ENCODE data around the gene SMYD3. TPM values are rescaled to one million over a fixed set of nuclear protein-coding genes. Genes with fewer than 3 reads are reported as not detected.
A peak's percentile ranks its signal among the peaks of the same experiment; 100 is the strongest.

The SMYD3 gene
- total RNA-seq, 1 donor from 2014 or later = 23.5 TPM

DNA sequence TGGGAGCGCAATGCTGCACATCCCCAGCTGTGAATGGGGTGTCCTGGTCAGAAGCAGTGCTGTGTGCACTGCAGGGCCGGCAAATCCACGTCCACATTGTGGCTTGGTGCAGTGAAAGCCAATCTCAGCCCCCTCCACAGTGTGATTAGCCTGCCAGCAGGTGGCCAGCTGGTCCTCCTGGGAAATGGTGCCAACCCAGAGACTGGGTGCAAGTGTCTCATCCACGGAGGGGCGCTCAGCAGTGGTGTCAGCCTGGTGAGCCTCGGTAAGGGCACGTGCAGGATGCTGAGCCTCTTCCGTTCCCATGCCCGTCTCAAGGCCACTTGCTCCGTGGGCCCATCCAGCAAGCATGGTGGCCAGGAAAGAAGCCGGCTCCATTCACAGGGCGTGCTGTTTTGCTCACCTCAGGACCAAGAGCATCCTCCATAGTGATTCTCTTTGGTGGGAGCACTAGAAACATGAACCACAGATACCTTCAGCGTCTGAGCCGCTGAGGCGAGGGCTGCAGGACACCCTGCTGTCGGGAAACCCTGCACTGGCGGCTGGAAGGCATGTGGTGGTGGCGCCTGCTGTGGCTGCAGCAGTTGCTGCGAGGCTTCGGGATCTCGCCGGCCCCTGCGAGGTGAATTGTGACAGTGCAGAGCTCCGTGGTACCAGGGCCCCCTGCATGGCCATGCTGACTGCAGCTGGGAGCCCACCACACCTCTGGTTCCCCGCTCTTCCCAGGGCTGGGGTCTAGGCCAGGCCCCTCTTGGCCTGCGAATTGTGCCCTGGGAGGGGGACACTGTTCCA is 2.0 kb upstream of the SMYD3 start:
- Histone ChIP-seq H3K9ac (ENCODE audit: low read depth in 1 of 3, low read length in 3 of 3) (no peak overlapping the region), H3K36me3 (ENCODE audit: control insufficient read depth in 3 of 3, insufficient read depth in 3 of 3, low read length in 3 of 3) (no peaks in the 10 kb centered on the region), H3K27me3 (ENCODE audit: control insufficient read depth in 3 of 3, insufficient read depth in 3 of 3, low read length in 3 of 3) (no peaks in the 10 kb centered on the region)

DNA sequence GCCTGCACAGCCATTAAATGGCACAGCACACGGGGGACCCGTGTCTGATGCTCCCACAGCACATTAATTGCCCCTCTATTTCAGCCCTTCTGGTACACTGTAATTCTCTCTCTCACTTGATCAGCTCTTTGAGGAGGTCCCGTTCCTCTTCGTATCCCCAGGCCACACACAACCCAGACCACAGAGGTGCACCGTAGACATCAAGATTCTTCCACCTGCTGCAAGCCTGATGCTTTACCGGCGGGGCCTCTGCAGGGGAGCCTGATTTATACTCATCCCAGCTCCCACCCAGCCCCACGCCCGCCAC is 759 bp downstream of the SMYD3 start:
- no peak overlapping the region for H3K27ac ChIP-seq (ENCODE audit: low read depth, low read length)
- H3K9ac ChIP-seq (ENCODE audit: low read depth in 1 of 3, low read length in 3 of 3) = peak overlapping the region; percentile 1 to 77 (median 74)
- H3K27me3 ChIP-seq (ENCODE audit: control insufficient read depth in 3 of 3, insufficient read depth in 3 of 3, low read length in 3 of 3) = no peaks in the 10 kb centered on the region
- H3K4me1 ChIP-seq (ENCODE audit: control insufficient read depth in 3 of 3, insufficient read depth in 3 of 3, low read length in 3 of 3) = peaks cover 7 to 11% (median 8%) of the 10 kb centered on the region in 3 donors
- H3K4me3 ChIP-seq (ENCODE audit: low read length in 3 of 3) = peak overlapping the region; percentile 94 to 96 (median 94)
- no peaks in the 10 kb centered on the region for H3K9me3 ChIP-seq (ENCODE audit: control insufficient read depth in 3 of 3, low read length in 3 of 3)
- no peaks in the 10 kb centered on the region for H3K36me3 ChIP-seq (ENCODE audit: control insufficient read depth in 3 of 3, insufficient read depth in 3 of 3, low read length in 3 of 3)

More for the DNA sequence above, 2.0 kb upstream of the SMYD3 start:
- H3K4me1 ChIP-seq (ENCODE audit: control insufficient read depth in 3 of 3, insufficient read depth in 3 of 3, low read length in 3 of 3) = peaks cover 7 to 11% (median 8%) of the 10 kb centered on the region in 3 donors
- no peaks in the 10 kb centered on the region for H3K9me3 ChIP-seq (ENCODE audit: control insufficient read depth in 3 of 3, low read length in 3 of 3)
- no peak overlapping the region for H3K4me3 ChIP-seq (ENCODE audit: low read length in 3 of 3)
- H3K27ac ChIP-seq (ENCODE audit: low read depth, low read length) = no peak overlapping the region

DNA sequence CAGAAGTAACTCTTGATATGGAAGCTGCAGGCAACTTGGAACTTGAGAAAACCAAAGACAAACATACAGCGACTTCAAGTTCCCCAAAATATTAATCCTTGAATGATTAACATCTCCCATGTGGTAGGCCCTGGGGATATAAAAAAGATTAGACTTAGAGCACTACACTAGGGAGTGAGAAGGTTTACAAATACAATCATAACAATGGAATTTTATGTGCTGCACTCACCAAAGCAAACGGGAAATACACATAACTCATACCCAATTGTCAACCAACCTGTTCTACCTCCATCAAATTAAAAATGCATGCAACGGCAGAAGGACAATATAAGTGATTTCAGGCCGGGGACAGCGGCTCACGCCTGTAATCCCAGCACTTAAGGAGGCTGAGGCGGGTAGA is 3.7 kb downstream of the SMYD3 start:
- H3K4me1 ChIP-seq (ENCODE audit: control insufficient read depth in 3 of 3, insufficient read depth in 3 of 3, low read length in 3 of 3) = peaks cover 7 to 11% (median 8%) of the 10 kb centered on the region in 3 donors
- H3K36me3 ChIP-seq (ENCODE audit: control insufficient read depth in 3 of 3, insufficient read depth in 3 of 3, low read length in 3 of 3) = no peaks in the 10 kb centered on the region
- H3K9ac ChIP-seq (ENCODE audit: low read depth in 1 of 3, low read length in 3 of 3) = no peak overlapping the region
- no peak overlapping the region for H3K4me3 ChIP-seq (ENCODE audit: low read length in 3 of 3)
- H3K27me3 ChIP-seq (ENCODE audit: control insufficient read depth in 3 of 3, insufficient read depth in 3 of 3, low read length in 3 of 3) = no peaks in the 10 kb centered on the region
- no peak overlapping the region for H3K27ac ChIP-seq (ENCODE audit: low read depth, low read length)
- H3K9me3 ChIP-seq (ENCODE audit: control insufficient read depth in 3 of 3, low read length in 3 of 3) = no peaks in the 10 kb centered on the region

DNA sequence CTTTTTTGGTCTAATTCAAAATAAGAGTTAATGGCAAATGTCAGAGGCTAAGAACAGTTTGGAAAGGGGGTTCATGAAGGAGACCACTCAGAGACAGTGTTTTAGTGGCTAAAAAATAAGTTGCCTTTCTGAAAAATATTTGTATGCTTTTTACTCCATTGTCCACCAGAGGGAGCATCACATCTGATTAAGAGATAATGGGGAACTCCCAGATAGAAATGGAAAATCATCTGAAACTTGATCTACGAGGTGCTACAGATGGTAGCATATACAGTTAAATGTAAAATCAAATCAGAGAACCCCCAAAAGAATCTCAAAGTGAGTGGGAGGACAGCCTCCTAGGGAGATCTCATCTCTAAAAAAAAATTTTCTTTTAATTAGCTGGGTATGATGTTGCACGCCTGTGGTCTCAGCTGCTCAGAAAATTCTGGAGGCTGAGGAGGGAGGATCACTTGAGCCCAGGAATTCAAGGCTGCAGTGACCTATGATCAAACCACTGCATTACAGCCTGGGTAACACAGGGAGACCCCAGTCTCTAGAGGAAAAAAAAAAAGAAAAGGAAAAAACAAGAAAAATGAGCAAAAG is 9.7 kb downstream of the SMYD3 start:
- Histone ChIP-seq H3K27me3 (ENCODE audit: control insufficient read depth in 3 of 3, insufficient read depth in 3 of 3, low read length in 3 of 3) (no peaks in the 10 kb centered on the region), H3K9me3 (ENCODE audit: control insufficient read depth in 3 of 3, low read length in 3 of 3) (no peaks in the 10 kb centered on the region), H3K4me3 (ENCODE audit: low read length in 3 of 3) (no peak overlapping the region), H3K4me1 (ENCODE audit: control insufficient read depth in 3 of 3, insufficient read depth in 3 of 3, low read length in 3 of 3) (peaks cover 0 to 1% (median 1%) of the 10 kb centered on the region in 3 donors), H3K27ac (ENCODE audit: low read depth, low read length) (no peak overlapping the region), H3K9ac (ENCODE audit: low read depth in 1 of 3, low read length in 3 of 3) (no peak overlapping the region), H3K36me3 (ENCODE audit: control insufficient read depth in 3 of 3, insufficient read depth in 3 of 3, low read length in 3 of 3) (no peaks in the 10 kb centered on the region)

DNA sequence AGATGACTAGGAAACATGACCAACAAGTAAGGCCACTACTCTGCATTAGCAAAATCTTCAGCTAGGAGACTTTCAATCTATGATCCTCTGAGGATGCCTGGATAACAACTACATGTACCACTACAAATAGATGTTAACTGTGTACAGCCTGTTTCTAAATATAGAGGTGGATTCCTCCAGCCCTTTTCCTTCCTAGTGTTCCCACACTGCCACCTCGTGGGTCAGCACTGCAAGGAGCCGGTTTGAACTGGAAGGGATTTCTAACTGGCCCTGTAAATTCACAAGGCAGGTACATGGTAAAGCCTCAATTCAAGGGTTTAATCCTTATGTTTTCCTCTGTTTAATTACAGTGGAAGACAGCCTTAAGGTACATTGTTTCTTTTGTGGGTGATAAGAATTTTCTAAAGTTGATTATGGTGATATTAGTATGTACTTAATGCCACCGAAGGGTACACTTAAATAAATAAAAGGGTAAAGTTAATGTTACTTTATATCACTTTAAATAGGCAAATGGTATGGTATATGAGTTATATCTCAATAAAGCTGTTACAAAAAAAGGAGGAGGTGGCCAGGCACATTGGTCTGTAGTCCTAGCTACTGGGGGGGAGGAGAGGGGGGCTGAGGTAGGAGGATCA is 14.4 kb downstream of the SMYD3 start:
- Histone ChIP-seq H3K4me1 (ENCODE audit: control insufficient read depth in 3 of 3, insufficient read depth in 3 of 3, low read length in 3 of 3) (peaks cover 0 to 4% (median 3%) of the 10 kb centered on the region in 3 donors), H3K27ac (ENCODE audit: low read depth, low read length) (no peak overlapping the region), H3K9ac (ENCODE audit: low read depth in 1 of 3, low read length in 3 of 3) (no peak overlapping the region), H3K4me3 (ENCODE audit: low read length in 3 of 3) (no peak overlapping the region), H3K9me3 (ENCODE audit: control insufficient read depth in 3 of 3, low read length in 3 of 3) (no peaks in the 10 kb centered on the region), H3K27me3 (ENCODE audit: control insufficient read depth in 3 of 3, insufficient read depth in 3 of 3, low read length in 3 of 3) (no peaks in the 10 kb centered on the region), H3K36me3 (ENCODE audit: control insufficient read depth in 3 of 3, insufficient read depth in 3 of 3, low read length in 3 of 3) (no peaks in the 10 kb centered on the region)

DNA sequence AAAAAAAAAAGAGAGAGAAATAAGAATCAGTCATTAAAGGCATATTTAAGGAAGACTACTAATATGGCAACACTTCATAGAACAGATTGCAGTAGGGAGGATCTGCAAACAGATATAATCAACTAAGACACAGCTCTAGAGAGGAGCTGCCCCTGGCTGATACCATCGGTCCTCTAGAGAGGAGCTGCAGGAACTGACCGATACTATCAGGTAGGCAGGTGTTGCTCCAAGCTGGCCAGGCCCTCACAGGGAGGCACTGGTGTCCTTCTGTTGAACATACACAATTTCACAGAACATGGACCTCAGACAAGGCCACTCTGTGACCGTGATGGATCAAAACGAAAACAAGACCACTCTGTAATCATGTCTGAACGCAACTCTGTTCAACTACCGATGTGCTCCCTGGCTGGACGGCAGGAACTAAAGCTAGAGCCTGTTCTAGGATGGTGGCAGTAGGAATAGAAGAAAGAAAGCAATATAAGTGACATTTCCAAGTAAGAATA is 15.5 kb downstream of the SMYD3 start:
- no peak overlapping the region for H3K9ac ChIP-seq (ENCODE audit: low read depth in 1 of 3, low read length in 3 of 3)
- H3K27me3 ChIP-seq (ENCODE audit: control insufficient read depth in 3 of 3, insufficient read depth in 3 of 3, low read length in 3 of 3) = no peaks in the 10 kb centered on the region
- no peaks in the 10 kb centered on the region for H3K36me3 ChIP-seq (ENCODE audit: control insufficient read depth in 3 of 3, insufficient read depth in 3 of 3, low read length in 3 of 3)
- H3K9me3 ChIP-seq (ENCODE audit: control insufficient read depth in 3 of 3, low read length in 3 of 3) = no peaks in the 10 kb centered on the region
- no peak overlapping the region for H3K4me3 ChIP-seq (ENCODE audit: low read length in 3 of 3)
- H3K4me1 ChIP-seq (ENCODE audit: control insufficient read depth in 3 of 3, insufficient read depth in 3 of 3, low read length in 3 of 3) = peaks cover 0 to 4% (median 3%) of the 10 kb centered on the region in 3 donors
- H3K27ac ChIP-seq (ENCODE audit: low read depth, low read length) = no peak overlapping the region

DNA sequence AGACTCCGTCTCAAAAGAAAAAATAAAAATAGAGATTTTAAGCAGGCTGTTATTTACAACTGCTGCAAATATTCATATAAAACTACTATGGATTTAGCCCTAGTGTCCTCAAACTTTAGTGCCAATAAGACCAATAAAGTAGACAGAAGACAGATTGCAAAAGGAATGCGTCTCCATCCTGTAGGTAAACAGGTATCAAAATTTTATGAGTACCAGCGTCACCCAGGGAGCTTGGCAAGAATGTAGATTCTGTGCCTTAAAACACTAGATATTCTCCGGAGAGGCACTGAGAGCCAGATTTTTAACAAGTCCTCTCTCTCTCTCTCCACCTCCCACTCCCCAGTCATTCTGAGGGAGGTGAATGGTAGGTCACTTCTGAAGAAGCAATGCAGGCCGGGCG is 18.4 kb downstream of the SMYD3 start:
- Histone ChIP-seq H3K27ac (ENCODE audit: low read depth, low read length) (no peak overlapping the region), H3K36me3 (ENCODE audit: control insufficient read depth in 3 of 3, insufficient read depth in 3 of 3, low read length in 3 of 3) (no peaks in the 10 kb centered on the region), H3K9me3 (ENCODE audit: control insufficient read depth in 3 of 3, low read length in 3 of 3) (no peaks in the 10 kb centered on the region), H3K9ac (ENCODE audit: low read depth in 1 of 3, low read length in 3 of 3) (no peak overlapping the region), H3K4me1 (ENCODE audit: control insufficient read depth in 3 of 3, insufficient read depth in 3 of 3, low read length in 3 of 3) (peaks cover 0 to 4% (median 3%) of the 10 kb centered on the region in 3 donors), H3K4me3 (ENCODE audit: low read length in 3 of 3) (no peak overlapping the region), H3K27me3 (ENCODE audit: control insufficient read depth in 3 of 3, insufficient read depth in 3 of 3, low read length in 3 of 3) (no peaks in the 10 kb centered on the region)

DNA sequence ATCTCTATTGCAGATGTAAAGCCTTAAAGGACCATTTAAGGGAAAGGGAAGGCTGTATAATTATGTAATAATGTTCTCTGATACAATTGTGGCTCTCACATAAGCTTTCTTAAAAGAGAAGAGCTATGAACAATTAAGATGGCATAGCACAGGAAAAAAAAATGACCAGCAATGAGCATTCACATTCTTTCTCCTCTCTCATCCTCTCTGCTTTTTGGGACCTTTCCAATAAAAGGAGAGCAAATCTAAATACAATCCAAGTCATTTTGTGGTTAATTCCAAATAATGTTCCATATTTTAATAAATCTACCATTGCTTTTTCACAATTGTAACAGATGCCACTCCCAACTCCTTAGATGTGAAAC is 23.5 kb downstream of the SMYD3 start:
- H3K4me1 ChIP-seq (ENCODE audit: control insufficient read depth in 3 of 3, insufficient read depth in 3 of 3, low read length in 3 of 3) = peaks cover 0 to 4% (median 0%) of the 10 kb centered on the region in 3 donors
- no peak overlapping the region for H3K9ac ChIP-seq (ENCODE audit: low read depth in 1 of 3, low read length in 3 of 3)
- no peak overlapping the region for H3K4me3 ChIP-seq (ENCODE audit: low read length in 3 of 3)
- H3K36me3 ChIP-seq (ENCODE audit: control insufficient read depth in 3 of 3, insufficient read depth in 3 of 3, low read length in 3 of 3) = no peaks in the 10 kb centered on the region
- H3K27ac ChIP-seq (ENCODE audit: low read depth, low read length) = no peak overlapping the region
- no peaks in the 10 kb centered on the region for H3K9me3 ChIP-seq (ENCODE audit: control insufficient read depth in 3 of 3, low read length in 3 of 3)
- no peaks in the 10 kb centered on the region for H3K27me3 ChIP-seq (ENCODE audit: control insufficient read depth in 3 of 3, insufficient read depth in 3 of 3, low read length in 3 of 3)

DNA sequence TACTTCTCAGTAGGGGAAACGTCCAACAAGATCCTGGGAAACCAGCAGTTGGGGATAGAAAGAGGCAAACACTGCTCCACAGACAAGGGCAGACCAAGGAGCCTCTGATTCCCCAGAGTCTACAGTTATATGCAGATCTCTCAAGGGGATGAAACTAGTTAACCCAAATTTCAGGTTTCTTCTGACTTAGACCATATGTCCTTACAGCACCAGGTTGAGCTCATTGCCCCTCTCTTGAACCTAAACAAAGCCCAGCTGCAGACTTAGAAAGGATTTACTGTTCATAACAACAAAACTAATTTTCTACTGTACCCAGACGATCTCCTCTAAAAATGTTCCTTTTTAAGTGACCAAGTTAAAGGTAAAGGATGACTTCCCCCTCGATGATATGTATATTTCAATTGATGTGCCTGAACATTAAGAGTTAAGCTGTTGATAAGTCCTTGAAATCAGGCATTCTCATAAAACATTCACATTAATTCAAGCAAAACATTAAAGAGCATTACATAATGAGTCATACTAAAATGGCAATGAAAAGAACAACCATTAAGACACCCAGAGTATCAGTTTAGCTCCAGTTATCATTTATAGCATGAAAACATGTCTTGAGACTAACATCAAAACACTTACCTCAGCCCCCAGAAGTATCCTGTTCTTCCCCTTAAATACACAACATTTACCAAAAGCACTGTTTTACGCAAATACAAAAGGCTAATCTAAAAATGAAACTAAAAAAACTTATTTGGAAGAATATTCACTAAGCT is 24.1 kb downstream of the SMYD3 start:
- no peak overlapping the region for H3K27ac ChIP-seq (ENCODE audit: low read depth, low read length)
- H3K4me3 ChIP-seq (ENCODE audit: low read length in 3 of 3) = peak overlapping the region in 1 of 3 donors; percentile 19
- no peaks in the 10 kb centered on the region for H3K36me3 ChIP-seq (ENCODE audit: control insufficient read depth in 3 of 3, insufficient read depth in 3 of 3, low read length in 3 of 3)
- no peaks in the 10 kb centered on the region for H3K9me3 ChIP-seq (ENCODE audit: control insufficient read depth in 3 of 3, low read length in 3 of 3)
- peak overlapping the region in 1 of 3 donors; percentile 48 for H3K9ac ChIP-seq (ENCODE audit: low read depth in 1 of 3, low read length in 3 of 3)
- no peaks in the 10 kb centered on the region for H3K27me3 ChIP-seq (ENCODE audit: control insufficient read depth in 3 of 3, insufficient read depth in 3 of 3, low read length in 3 of 3)
- H3K4me1 ChIP-seq (ENCODE audit: control insufficient read depth in 3 of 3, insufficient read depth in 3 of 3, low read length in 3 of 3) = peaks cover 0 to 6% (median 0%) of the 10 kb centered on the region in 3 donors

All from skeletal muscle tissue (tissue), 4 donors.